GM12892 (cell line): ENCODE measurements around the gene BDKRB1.

ENCODE experiments used
- POLR2A ChIP-seq: IDR thresholded peaks from 2 replicates; pipeline ENCODE4 v1.6.1; 2011; ENCODE audit warnings: low read depth, low read length, control low read depth
- POLR2AphosphoS5 ChIP-seq: IDR thresholded peaks from 2 replicates; pipeline ENCODE4 v1.6.1; 2011; ENCODE audit warnings: low read depth, low read length, control low read depth
- TAF1 ChIP-seq: IDR thresholded peaks from 2 replicates; pipeline ENCODE4 v1.6.1; 2011; ENCODE audit warnings: low read depth, mild to moderate bottlenecking, control low read depth, low read length, borderline replicate concordance

- no peak for TF ChIP-seq POLR2A
- TF ChIP-seq POLR2AphosphoS5 = no peak
- TF ChIP-seq TAF1 = no peak
Measured at GRCh38 chr14:96255501-96256366, at the start of gene BDKRB1.
